Measurements from ENCODE around the gene ZNHIT2.

ZNHIT2 gene

DNA sequence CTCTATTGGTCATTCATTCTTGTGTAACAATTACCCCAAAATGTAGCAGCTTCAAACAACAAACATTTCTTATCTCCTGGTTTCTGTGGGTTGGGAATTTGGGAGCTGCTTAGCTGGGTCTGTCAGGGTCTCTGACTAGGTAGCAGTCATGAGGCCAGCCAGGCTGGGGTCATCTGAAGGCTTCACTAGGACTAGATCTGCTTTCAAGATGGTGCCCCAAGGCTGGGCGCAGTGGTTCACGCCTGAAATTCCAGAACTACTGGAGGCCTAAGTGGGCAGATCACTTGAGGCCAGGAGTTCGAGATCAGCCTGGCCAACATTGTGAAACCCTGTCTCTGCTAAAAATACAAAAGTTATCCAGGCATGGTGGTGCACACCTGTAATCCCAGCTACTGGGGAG lies 39.4 kb upstream of the ZNHIT2 start:
- TF ChIP-seq, protein P1, sequence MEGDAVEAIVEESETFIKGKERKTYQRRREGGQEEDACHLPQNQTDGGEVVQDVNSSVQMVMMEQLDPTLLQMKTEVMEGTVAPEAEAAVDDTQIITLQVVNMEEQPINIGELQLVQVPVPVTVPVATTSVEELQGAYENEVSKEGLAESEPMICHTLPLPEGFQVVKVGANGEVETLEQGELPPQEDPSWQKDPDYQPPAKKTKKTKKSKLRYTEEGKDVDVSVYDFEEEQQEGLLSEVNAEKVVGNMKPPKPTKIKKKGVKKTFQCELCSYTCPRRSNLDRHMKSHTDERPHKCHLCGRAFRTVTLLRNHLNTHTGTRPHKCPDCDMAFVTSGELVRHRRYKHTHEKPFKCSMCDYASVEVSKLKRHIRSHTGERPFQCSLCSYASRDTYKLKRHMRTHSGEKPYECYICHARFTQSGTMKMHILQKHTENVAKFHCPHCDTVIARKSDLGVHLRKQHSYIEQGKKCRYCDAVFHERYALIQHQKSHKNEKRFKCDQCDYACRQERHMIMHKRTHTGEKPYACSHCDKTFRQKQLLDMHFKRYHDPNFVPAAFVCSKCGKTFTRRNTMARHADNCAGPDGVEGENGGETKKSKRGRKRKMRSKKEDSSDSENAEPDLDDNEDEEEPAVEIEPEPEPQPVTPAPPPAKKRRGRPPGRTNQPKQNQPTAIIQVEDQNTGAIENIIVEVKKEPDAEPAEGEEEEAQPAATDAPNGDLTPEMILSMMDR (conservative IDR thresholded peaks at IDR 0.05) = no peak
- no peak overlapping the region for H3K27ac ChIP-seq

DNA sequence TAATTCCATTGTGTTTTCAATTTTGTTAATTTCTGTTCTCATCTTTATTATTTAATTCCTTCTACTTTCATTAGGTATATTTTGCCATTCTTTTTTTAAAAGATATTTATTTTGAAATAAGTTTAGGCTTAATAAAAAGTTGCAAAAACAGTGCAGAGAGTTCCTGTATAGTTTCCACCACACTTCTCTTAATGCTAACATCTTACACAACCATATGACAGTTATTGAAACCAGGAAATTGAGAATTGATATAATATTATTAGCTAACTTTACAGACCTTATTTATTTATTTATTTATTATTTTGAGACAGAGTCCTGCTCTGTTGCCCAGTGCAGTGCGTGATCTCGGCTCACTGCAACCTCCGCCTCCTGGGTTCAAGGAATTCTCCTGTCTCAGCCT lies 38.8 kb upstream of the ZNHIT2 start:
- no peak overlapping the region for H3K27ac ChIP-seq
- TF ChIP-seq, protein P1 (conservative IDR thresholded peaks at IDR 0.05) = no peak

DNA sequence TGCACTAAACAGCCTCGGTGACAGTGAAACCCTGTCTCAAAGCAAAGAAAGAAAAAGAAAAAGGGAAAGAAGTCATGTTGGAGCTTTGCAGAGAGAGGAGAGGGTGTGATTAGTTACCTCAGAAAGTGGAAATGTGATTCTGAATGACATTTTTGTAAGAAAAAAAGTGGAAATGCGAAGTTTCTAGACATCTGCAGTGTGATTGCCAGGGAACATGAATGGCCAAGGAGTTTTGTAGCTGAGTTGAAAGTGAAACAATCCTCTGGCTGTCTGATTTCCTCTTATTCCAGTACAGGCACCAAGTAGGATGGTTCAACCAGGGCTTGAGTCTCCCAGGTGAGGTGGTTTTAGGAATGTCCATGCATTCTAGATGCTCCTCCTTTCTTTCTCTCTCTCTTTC lies 34.6 kb upstream of the ZNHIT2 start:
- H3K27ac ChIP-seq = no peak overlapping the region
- TF ChIP-seq, protein P1 (conservative IDR thresholded peaks at IDR 0.05) = no peak

DNA sequence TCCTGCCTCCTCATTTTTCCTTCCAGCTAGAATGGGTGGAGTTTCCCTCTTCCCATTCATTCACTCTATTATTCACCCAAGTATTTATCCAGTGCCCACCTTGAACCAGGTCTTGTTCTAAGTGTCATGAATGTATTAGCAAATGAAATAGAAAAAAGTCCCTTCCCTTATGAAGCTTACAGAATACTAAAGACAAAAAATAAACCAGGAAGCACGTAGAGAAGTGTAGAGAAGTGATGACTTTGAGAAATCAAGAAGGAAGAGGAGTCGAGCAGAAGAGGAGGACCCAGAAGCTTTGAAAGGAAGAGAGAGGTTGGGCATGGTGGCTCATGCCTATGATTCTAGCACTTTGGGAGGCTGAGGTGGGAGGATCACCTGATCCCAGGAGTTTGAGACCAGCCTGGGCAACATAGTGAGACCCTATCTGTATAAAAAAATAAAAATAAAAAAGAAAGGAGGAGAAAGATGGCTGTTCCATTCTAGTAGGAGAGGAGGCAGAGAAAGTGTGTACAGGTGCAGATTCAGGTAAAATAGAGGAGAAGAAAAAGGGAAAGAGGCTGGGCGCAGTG lies 33.9 kb upstream of the ZNHIT2 start:
- peak overlapping the region; percentile 32; the same call in 1 of the 2 replicates for H3K27ac ChIP-seq

DNA sequence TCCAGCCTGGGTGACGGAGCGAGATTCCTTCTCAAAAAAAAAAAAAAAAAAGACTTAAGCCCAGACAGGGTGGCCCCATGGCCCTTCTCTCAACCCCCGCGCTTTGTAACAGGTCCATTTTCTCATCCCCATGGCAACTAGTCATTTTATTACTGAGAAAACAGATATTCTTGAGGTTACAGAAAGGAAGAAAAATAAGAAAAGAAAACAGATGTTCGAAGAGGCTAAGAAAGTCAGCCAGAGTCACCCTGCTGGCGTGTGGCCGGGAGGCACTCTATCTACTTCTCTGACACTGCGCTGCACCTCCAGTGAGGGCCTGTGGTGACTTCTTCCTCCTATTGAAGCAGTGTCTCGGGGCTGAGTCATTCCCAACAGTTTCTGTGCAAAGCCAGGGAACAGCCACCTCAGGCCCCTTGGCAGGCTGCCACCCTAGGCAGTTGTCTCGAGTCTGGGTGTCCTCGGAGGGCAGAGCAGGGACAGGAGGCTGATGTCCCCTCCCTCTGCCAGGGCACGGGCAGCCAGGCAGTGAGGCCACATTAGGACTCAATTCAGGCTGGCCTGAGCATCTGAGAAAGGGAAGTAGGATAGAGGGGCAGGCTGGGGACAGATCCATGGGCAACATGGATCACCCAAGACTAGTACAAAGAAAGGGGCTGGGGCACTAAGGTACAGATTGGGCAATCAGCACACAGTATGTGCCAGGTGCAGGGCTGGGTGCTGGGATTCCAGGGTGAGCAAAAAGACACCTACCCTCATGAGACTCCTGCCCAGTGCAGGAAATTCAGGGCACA lies 33.2 kb upstream of the ZNHIT2 start:
- TF ChIP-seq, protein P1 (conservative IDR thresholded peaks at IDR 0.05) = no peak
- H3K27ac ChIP-seq = peak overlapping the region; percentile 32

More for the DNA sequence above, 33.9 kb upstream of the ZNHIT2 start:
- TF ChIP-seq, protein P1 (conservative IDR thresholded peaks at IDR 0.05) = no peak

DNA sequence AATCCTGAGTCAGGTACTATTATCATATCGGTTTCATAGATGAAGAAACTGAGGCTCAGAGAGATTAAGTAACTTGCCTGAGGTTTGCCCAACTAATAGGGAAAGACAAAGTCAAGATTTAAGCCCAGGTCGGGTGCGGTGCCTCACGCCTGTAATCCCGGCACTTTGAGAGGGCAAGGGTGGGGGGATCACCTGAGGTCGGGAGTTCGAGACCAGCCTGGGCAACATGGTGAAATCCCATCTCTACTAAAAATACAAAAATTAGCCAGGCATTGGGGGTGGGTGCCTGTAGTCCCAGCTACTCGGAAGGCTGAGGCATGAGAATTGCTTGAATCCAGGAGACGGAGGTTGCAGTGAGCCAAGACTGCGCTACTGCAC lies 32.6 kb upstream of the ZNHIT2 start:
- peak overlapping the region; percentile 32 for H3K27ac ChIP-seq

DNA sequence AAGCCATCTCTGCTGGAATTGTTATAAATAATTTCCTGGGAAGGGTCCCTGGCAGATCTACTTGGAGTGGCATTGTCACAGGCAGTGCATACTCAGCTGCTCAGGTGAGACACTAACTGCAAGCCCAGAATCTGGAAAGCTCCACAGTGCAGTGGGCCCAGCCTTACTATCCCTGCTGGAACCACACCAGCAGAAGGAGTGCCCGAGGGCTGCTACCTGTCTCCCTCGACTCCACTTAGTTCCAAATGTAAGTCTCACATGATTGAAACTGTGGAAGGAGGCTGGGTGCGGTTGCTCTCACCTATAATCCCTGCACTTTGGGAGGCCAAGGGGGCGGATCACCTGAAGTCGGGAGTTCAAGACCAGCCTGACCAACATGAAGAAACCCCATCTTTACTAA lies 31.2 kb upstream of the ZNHIT2 start:
- no peak overlapping the region for H3K27ac ChIP-seq
- TF ChIP-seq, protein P1 (conservative IDR thresholded peaks at IDR 0.05) = no peak
